MM.1S (cell line): ENCODE results near the gene GABRG3.

Experiments used
- DNase-seq: peaks from one replicate; pipeline ENCODE4 v3.0.0-alpha.2; 2015
- H2AFZ ChIP-seq: fragments of 300-600 bp; sonication (generic); 2 replicates; pipeline ENCODE4 v1.6.0; 2016; ENCODE audit warnings: antibody characterized with exemption, low read length
- H3F3A ChIP-seq: fragments of 300-600 bp; sonication (generic); 2 replicates; pipeline ENCODE4 v1.6.1; 2016; ENCODE audit warnings: mild to moderate bottlenecking, antibody characterized with exemption, low read length, moderate library complexity, mixed read lengths; ENCODE audit not compliant: insufficient read depth
- H3K27ac ChIP-seq: fragments of 300-600 bp; sonication (generic); 2 replicates; pipeline ENCODE4 v1.5.1; 2016; ENCODE audit warnings: mild to moderate bottlenecking, low read length
- H3K27me3 ChIP-seq: fragments of 300-600 bp; sonication (generic); replicated peaks from 2 replicates; pipeline ENCODE4 v1.6.0; 2016; ENCODE audit warnings: low read length; ENCODE audit not compliant: insufficient read depth
- H3K36me3 ChIP-seq: fragments of 300-600 bp; sonication (generic); replicated peaks from 2 replicates; pipeline ENCODE4 v1.6.1; 2016; ENCODE audit warnings: mild to moderate bottlenecking, low read length, mixed read lengths; ENCODE audit not compliant: insufficient read depth
- H3K4me1 ChIP-seq: fragments of 300-600 bp; sonication (generic); 2 replicates; pipeline ENCODE4 v1.6.1; 2016; ENCODE audit warnings: low read length, mixed read lengths
- H3K4me2 ChIP-seq: fragments of 300-600 bp; sonication (generic); 2 replicates; pipeline ENCODE4 v1.6.0; 2016; ENCODE audit warnings: low read depth, low read length
- H3K4me3 ChIP-seq: fragments of 300-600 bp; sonication (generic); 2 replicates; pipeline ENCODE4 v1.5.1; 2016; ENCODE audit warnings: low read length, mixed read lengths
- H3K79me2 ChIP-seq: fragments of 300-600 bp; sonication (generic); 2 replicates; pipeline ENCODE4 v1.6.1; 2016; ENCODE audit warnings: mixed run types, low read length, mixed read lengths
- H3K9ac ChIP-seq: fragments of 300-600 bp; sonication (generic); 2 replicates; pipeline ENCODE4 v1.6.1; 2016; ENCODE audit warnings: low read length, mixed read lengths
- H3K9me2 ChIP-seq: fragments of 300-600 bp; sonication (generic); replicated peaks from 2 replicates; pipeline ENCODE4 v1.6.1; 2016; ENCODE audit warnings: mild to moderate bottlenecking, low read length, mixed read lengths; ENCODE audit not compliant: insufficient read depth
- H3K9me3 ChIP-seq: fragments of 300-600 bp; sonication (generic); replicated peaks from 2 replicates; pipeline ENCODE4 v1.6.1; 2016; ENCODE audit warnings: mild to moderate bottlenecking, low read length, mixed read lengths; ENCODE audit not compliant: insufficient read depth
- H4K20me1 ChIP-seq: fragments of 300-600 bp; sonication (generic); 2 replicates; pipeline ENCODE4 v1.6.1; 2016; ENCODE audit warnings: mild to moderate bottlenecking, low read length, moderate library complexity, mixed read lengths; ENCODE audit not compliant: insufficient read depth
- CTCF ChIP-seq: fragments of 300-600 bp; sonication (generic); IDR thresholded peaks from 2 replicates; pipeline ENCODE4 v1.5.1; 2016; ENCODE audit warnings: antibody characterized with exemption, low read length, mixed read lengths
- EZH2 ChIP-seq: fragments of 300-600 bp; sonication (generic); optimal IDR thresholded peaks from 2 replicates; pipeline ENCODE3; 2017; ENCODE audit warnings: low read depth, mild to moderate bottlenecking, antibody characterized with exemption, low read length, mixed read lengths
- EZH2phosphoT487 ChIP-seq: fragments of 300-600 bp; sonication (generic); IDR thresholded peaks from 2 replicates; pipeline ENCODE4 v1.6.1; 2018; ENCODE audit warnings: antibody characterized with exemption, low read length

GABRG3 gene

GRCh38 chr15:27410996-27411605 is 440.1 kb downstream of the GABRG3 start:
- Histone ChIP-seq H3K27me3 (no peaks in the 10 kb centered on the region), H3K27ac (no peak overlapping the region), H4K20me1 (no peaks in the 10 kb centered on the region), H3K9me3 (no peaks in the 10 kb centered on the region), H3K36me3 (no peaks in the 10 kb centered on the region), H3F3A (no peaks in the 10 kb centered on the region), H3K9me2 (no peaks in the 10 kb centered on the region), H3K4me1 (no peaks in the 10 kb centered on the region), H2AFZ (no peak overlapping the region), H3K79me2 (no peaks in the 10 kb centered on the region), H3K4me3 (no peak overlapping the region), H3K4me2 (no peak overlapping the region), H3K9ac (no peak overlapping the region)
- no peak for DNase-seq
- TF ChIP-seq CTCF, result no peak
- TF ChIP-seq EZH2, result no peak
- TF ChIP-seq EZH2phosphoT487, result no peak

- Histone ChIP-seq H3K27ac (no peak overlapping the region), H3K27me3 (no peaks in the 10 kb centered on the region), H3K36me3 (no peaks in the 10 kb centered on the region), H4K20me1 (no peaks in the 10 kb centered on the region), H3K4me2 (no peak overlapping the region), H3K9me3 (no peaks in the 10 kb centered on the region), H3F3A (no peaks in the 10 kb centered on the region), H3K9me2 (no peaks in the 10 kb centered on the region), H3K4me3 (no peak overlapping the region), H3K79me2 (no peaks in the 10 kb centered on the region), H2AFZ (no peak overlapping the region), H3K9ac (no peak overlapping the region), H3K4me1 (no peaks in the 10 kb centered on the region)
- TF ChIP-seq EZH2 (no peak), CTCF (no peak), EZH2phosphoT487 (no peak)
- no peak for DNase-seq
Measured at GRCh38 chr15:27412415-27412814, 441.4 kb downstream of the GABRG3 start.

GRCh38 chr15:27414168-27414870 is 443.3 kb downstream of the GABRG3 start:
- H3K4me3 ChIP-seq, result no peak overlapping the region
- H4K20me1 ChIP-seq, result no peaks in the 10 kb centered on the region
- H3K27ac ChIP-seq, result no peak overlapping the region
- no peak overlapping the region for H3K9ac ChIP-seq
- no peak for DNase-seq
- no peaks in the 10 kb centered on the region for H3K9me2 ChIP-seq
- H3K79me2 ChIP-seq, result no peaks in the 10 kb centered on the region
- no peak overlapping the region for H2AFZ ChIP-seq
- no peaks in the 10 kb centered on the region for H3K4me1 ChIP-seq
- no peaks in the 10 kb centered on the region for H3F3A ChIP-seq
- TF ChIP-seq CTCF (no peak), EZH2phosphoT487 (no peak), EZH2 (no peak)
- no peaks in the 10 kb centered on the region for H3K36me3 ChIP-seq
- H3K27me3 ChIP-seq, result no peaks in the 10 kb centered on the region
- no peaks in the 10 kb centered on the region for H3K9me3 ChIP-seq
- H3K4me2 ChIP-seq, result no peak overlapping the region
